Left ventricle myocardium inferior (tissue), 1 donor: ENCODE results near the gene SAG. TPM values are rescaled to one million over a fixed set of nuclear protein-coding genes. Genes with fewer than 3 reads are reported as not detected.

Experiments used
- DNase-seq: peaks from one replicate; pipeline ENCODE4 v3.0.0-alpha.2; 2020
- H3K27ac ChIP-seq: fragments of 200-600 bp; replicated peaks from 2 replicates; pipeline ENCODE4 v1.8.0; 2021
- H3K27me3 ChIP-seq: fragments of 200-600 bp; 2 replicates; pipeline ENCODE4 v1.8.0; 2021; ENCODE audit warnings: low read depth
- H3K36me3 ChIP-seq: fragments of 200-600 bp; 2 replicates; pipeline ENCODE4 v1.8.0; 2021
- H3K4me1 ChIP-seq: fragments of 200-600 bp; 2 replicates; pipeline ENCODE4 v1.8.0; 2021
- H3K4me3 ChIP-seq: fragments of 200-600 bp; 2 replicates; pipeline ENCODE4 v1.8.0; 2021; ENCODE audit warnings: mild to moderate bottlenecking, moderate library complexity
- H3K9me3 ChIP-seq: fragments of 200-600 bp; replicated peaks from 2 replicates; pipeline ENCODE4 v1.8.0; 2021
- intact Hi-C: fragments of 100-400 bp; cut with micrococcal nuclease; formaldehyde crosslinking; loops from one replicate; pipeline ENCODE4 v1.11.0; 2022
- total RNA-seq: library from RNA; stranded (reverse); fragmentation: NEBNext Ultra II Directional; extraction: Animal tissue kit (Norgen Biotek cat#: 25700); gene quantifications from one replicate; pipeline ENCODE4 v1.2.1, GENCODE V29; 2021
- TF ChIP-seq, protein P1 (sequence below): fragments of 200-600 bp; IDR thresholded peaks from 2 replicates; pipeline ENCODE4 v1.8.0; 2021; ENCODE audit warnings: antibody characterized with exemption, mild to moderate bottlenecking, borderline replicate concordance
- donor health status: DM: no; HTN: yes; CAD: no; lungs with severe emphysema.

The SAG gene
- total RNA-seq, 1 donor from 2014 or later, result not detected

DNA sequence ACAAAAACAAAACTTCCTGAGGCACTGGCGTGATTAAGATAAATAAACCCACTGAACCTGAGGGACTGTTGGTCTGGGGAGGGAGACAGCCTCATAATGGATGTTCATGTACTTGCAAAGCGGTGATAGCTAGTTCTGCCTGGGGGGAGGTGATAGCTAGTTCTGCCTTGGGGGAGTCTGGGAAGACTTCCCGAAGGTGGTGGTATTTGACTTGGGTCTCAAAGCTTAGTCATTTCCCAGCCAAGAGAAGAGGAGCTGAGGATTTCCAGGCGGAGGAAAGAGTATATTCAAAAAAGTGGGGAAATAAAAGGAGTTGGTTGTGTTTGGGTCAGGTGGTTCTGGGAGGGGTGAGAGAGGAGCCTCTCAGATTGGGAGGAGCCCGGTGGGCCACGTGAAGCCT is 71.4 kb downstream of the SAG start:
- intact Hi-C loops, result no loop called here

DNA sequence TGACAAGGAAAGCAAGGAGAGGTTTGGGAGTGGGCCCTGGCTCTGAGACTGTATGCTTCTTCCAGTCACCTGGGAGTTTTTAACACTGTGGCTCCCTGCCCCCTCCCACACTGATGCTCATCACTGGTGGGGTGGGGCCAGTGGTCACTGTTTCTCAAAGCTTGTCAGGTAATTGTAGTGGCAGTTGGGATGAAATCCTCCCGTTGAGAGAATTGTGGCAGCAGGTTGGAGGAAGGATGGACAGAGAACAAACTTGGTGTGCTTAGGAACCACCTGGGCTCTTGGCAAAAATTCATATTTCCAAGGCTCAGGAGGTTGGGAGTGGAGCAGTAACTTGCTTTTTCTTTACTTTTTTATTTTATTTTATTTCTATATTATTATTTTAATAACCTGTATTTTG is 71.8 kb downstream of the SAG start:
- H3K27me3 ChIP-seq, result no peaks in the 10 kb centered on the region
- no peak for DNase-seq
- no peak overlapping the region for H3K27ac ChIP-seq
- intact Hi-C loops, result no loop called here
- H3K4me3 ChIP-seq, result no peak overlapping the region
- H3K36me3 ChIP-seq, result no peaks in the 10 kb centered on the region
- H3K9me3 ChIP-seq, result no peaks in the 10 kb centered on the region
- TF ChIP-seq, protein P1, sequence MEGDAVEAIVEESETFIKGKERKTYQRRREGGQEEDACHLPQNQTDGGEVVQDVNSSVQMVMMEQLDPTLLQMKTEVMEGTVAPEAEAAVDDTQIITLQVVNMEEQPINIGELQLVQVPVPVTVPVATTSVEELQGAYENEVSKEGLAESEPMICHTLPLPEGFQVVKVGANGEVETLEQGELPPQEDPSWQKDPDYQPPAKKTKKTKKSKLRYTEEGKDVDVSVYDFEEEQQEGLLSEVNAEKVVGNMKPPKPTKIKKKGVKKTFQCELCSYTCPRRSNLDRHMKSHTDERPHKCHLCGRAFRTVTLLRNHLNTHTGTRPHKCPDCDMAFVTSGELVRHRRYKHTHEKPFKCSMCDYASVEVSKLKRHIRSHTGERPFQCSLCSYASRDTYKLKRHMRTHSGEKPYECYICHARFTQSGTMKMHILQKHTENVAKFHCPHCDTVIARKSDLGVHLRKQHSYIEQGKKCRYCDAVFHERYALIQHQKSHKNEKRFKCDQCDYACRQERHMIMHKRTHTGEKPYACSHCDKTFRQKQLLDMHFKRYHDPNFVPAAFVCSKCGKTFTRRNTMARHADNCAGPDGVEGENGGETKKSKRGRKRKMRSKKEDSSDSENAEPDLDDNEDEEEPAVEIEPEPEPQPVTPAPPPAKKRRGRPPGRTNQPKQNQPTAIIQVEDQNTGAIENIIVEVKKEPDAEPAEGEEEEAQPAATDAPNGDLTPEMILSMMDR, result no peak
- H3K4me1 ChIP-seq, result peaks cover 8% of the 10 kb centered on the region

More for the DNA sequence above, 71.4 kb downstream of the SAG start:
- Histone ChIP-seq H3K27ac (no peak overlapping the region), H3K27me3 (no peaks in the 10 kb centered on the region), H3K4me3 (no peak overlapping the region), H3K36me3 (no peaks in the 10 kb centered on the region), H3K4me1 (peaks cover 4% of the 10 kb centered on the region), H3K9me3 (no peaks in the 10 kb centered on the region)
- DNase-seq, result no peak
- TF ChIP-seq, protein P1, result no peak

DNA sequence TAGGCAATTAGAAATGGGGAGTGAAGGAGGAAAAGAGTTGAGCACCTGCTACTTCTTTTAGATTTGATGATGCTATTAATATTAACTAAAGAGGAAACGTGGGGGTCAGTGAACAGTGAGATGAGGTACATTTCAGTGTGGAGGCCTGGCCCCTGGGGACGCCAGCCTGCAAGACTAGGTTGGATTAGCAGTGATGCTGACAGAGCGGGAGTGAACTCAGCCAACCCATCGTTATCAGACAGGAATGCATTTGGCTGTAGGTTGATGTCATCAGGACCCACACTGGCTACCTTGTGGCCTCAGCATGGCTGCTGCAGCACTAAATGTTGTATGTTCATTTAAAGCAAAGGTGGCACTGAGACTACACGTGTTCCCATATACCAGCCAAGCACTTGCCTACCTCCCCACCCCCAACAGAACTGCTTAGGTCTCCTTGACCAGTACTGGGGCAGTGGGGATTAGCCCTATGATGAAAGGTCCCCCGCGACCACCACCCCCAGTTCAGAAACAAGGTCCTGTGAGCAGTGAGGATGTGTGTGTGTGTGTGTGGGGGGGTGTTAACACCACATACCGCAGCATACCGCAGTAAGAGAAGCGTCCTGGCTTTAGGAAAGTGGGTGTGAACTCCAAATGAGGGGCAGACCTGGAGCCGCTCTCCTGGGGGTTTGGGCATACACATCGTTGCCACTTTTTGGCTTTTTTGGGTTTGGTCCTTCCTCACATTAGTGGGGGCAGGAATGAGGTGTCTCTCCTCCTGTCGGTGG is 72.7 kb downstream of the SAG start:
- intact Hi-C loops, result no loop called here
- Histone ChIP-seq H3K36me3 (no peaks in the 10 kb centered on the region), H3K27me3 (no peaks in the 10 kb centered on the region), H3K27ac (no peak overlapping the region), H3K4me3 (no peak overlapping the region), H3K4me1 (peaks cover 17% of the 10 kb centered on the region), H3K9me3 (no peaks in the 10 kb centered on the region)
- TF ChIP-seq, protein P1, result no peak
- no peak for DNase-seq

DNA sequence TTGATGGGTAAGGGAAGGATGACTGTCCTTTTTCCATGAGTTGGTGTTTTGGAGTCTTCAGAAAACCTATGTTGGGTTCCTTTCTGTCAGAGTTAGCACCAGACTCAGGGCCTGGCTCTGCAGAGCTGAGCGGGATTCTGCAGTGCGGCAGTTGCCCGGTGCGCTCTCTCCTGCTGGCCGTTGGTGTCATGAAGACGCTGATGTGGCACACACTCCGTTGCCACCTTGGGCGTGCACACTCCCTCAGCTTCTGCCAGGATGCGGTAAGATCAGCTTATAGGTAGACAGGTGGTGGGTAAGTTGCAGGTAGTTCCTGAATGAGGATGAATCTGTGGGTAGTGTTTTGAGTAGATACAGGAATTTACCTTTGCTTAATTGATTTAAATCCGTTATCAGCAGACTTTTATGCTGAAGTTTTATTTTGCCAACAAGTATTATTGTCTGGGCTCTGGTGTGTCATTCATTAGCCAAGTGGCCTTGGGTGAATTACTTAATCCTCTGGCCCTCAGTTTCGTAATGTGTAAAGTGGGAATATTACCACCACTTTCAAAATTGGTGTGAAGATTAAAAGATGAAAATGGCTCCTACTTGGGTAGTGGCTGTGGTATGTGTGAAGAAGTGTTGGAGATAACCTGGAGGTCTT is 73.5 kb downstream of the SAG start:
- intact Hi-C loops, result no loop called here
- no peak for DNase-seq
- no peak overlapping the region for H3K27ac ChIP-seq
- H3K36me3 ChIP-seq, result no peaks in the 10 kb centered on the region
- no peaks in the 10 kb centered on the region for H3K9me3 ChIP-seq
- TF ChIP-seq, protein P1, result no peak
- H3K4me3 ChIP-seq, result no peak overlapping the region
- H3K4me1 ChIP-seq, result peaks cover 25% of the 10 kb centered on the region
- no peaks in the 10 kb centered on the region for H3K27me3 ChIP-seq

DNA sequence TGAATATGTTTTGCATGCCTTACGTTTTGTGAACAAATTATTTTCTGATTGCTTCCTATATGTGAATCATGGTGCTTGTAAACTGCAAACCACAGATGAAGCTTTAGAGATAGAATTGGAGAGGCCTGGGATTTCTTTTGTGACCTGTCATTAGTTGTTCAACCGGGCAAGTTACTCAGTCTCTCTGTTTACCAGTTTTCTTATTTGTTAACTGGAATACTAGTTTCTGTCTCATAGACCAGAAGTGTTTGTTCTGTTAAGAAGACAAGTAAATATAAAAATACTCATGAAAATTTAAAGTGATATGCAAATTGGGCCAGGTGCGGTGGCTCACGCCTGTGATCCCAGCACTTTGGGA is 74.0 kb downstream of the SAG start:
- intact Hi-C loops, result no loop called here
- no peaks in the 10 kb centered on the region for H3K27me3 ChIP-seq

More for the DNA sequence above, 74.0 kb downstream of the SAG start:
- Histone ChIP-seq H3K36me3 (no peaks in the 10 kb centered on the region), H3K9me3 (no peaks in the 10 kb centered on the region), H3K27ac (no peak overlapping the region), H3K4me1 (peaks cover 30% of the 10 kb centered on the region), H3K4me3 (no peak overlapping the region)
- DNase-seq, result no peak
- TF ChIP-seq, protein P1, result no peak
